ENCODE data around the gene UBE2L5. TPM values are rescaled to one million over a fixed set of nuclear protein-coding genes. Genes with fewer than 3 reads are reported as not detected.

UBE2L5 gene
- total RNA-seq, 2 experiments from 2014 or later, result 0.22 to 1.8 TPM

DNA sequence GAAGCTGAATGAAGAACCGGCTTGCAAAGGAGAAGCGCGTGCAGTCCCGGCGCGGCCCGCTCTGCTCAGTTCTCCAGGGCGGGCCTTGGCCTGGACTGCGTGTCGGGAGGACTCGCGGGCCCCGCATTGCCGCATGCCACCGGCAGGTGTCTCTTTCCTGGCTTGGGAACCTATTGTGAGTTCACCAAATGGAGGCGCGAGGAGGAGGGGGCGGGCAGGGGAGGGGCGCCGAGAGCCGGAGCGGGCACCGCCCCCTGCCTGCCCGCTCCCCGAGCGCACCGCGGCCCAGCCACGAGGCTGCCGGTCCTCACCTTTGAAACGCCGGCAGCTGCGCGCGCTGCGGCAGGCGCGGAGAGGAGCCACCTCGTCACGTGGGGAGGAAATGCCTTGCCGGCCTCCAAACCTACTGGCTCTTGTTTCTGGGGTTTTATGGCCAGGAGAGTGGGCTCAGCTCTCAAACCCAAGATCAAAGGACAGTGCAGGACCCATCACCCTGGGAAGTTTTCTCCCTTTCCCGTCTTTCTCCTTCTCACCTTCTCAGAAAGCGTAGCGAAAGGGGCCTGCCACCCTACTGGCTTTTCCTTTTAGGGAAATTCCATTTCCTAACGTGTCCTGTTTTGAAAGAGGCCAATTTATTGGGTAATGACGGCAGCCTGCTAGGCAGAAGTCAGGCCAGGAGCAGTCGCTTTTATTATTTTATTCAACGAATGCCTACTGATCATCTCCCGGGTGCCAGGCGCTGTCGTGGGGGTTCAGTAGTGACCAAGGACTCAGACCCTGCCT is 13.8 kb upstream of the UBE2L5 start:
- POLR2A ChIA-PET, result interaction anchor here (0.7 kb wide), 1 partner anchor 57 kb away, joined by 3 read pairs; the partner anchor contains the start of gene HMGB1
- intact Hi-C loops (cut with micrococcal nuclease; ENCODE audit: unreplicated experiment), result loop anchor here (1.0 kb wide), 1 partner anchor 37 kb away; no protein-coding TSS in a partner anchor
- BruUV-seq (replicated peaks), result no TSS peak

DNA sequence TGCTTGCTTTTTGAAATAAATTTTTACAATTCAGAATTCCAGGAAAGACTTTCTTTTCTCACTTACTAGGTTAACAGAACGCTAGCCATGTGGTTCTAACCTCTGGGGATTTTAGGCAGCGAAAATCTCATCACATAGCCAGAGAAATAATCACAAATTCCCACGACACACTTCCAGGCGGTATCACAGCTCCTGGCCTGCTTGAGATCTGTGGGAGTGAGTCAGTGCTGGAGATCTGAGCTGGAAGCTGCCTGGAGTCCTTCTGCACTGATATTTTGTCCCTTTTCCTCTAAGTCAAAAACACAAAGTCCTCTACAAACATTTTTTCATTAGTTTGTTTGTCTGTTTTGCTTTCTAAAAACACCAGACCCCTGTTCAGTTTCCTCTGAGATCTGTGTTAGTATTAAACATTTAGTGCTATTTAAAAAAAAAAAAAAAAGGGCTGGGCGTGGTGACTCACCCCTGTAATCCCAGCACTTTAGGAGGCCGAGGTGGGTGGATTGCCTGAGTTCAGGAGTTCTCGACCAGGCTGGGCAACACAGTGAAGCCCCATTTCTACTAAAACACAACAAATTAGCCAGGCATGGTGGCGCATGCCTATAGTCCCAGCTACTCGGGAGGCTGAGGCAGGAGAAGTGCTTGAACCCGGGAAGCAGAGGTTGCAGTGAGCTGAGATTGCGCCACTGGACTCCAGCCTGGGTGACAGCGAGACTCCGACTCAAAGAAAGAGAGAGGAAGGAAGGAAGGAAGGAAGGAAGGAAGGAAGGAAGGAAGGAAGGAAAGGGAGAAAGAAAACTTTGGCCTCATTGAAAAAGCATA is 12.2 kb upstream of the UBE2L5 start:
- no peak overlapping the region for H3K27ac ChIP-seq (ENCODE audit: low read depth, low read length, poor library complexity, severe bottlenecking)
- no peak for TF ChIP-seq EZH2phosphoT487 (IDR thresholded peaks at IDR 0.05; ENCODE audit: borderline replicate concordance, low read depth, low read length)
- TF ChIP-seq, protein P1, sequence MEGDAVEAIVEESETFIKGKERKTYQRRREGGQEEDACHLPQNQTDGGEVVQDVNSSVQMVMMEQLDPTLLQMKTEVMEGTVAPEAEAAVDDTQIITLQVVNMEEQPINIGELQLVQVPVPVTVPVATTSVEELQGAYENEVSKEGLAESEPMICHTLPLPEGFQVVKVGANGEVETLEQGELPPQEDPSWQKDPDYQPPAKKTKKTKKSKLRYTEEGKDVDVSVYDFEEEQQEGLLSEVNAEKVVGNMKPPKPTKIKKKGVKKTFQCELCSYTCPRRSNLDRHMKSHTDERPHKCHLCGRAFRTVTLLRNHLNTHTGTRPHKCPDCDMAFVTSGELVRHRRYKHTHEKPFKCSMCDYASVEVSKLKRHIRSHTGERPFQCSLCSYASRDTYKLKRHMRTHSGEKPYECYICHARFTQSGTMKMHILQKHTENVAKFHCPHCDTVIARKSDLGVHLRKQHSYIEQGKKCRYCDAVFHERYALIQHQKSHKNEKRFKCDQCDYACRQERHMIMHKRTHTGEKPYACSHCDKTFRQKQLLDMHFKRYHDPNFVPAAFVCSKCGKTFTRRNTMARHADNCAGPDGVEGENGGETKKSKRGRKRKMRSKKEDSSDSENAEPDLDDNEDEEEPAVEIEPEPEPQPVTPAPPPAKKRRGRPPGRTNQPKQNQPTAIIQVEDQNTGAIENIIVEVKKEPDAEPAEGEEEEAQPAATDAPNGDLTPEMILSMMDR (conservative IDR thresholded peaks at IDR 0.05; ENCODE audit: low read length), result no peak
- intact Hi-C loops (cut with micrococcal nuclease; ENCODE audit: unreplicated experiment), result no loop called here
- H3K9me3 ChIP-seq (ENCODE audit: low read length), result no peaks in the 10 kb centered on the region
- H3K4me3 ChIP-seq (ENCODE audit: low read depth, low read length, poor library complexity, severe bottlenecking), result no peak overlapping the region
- no peaks in the 10 kb centered on the region for H3K79me2 ChIP-seq (ENCODE audit: insufficient read depth, low read depth, low read length)
- no peaks in the 10 kb centered on the region for H3K36me3 ChIP-seq (ENCODE audit: insufficient read depth, low read length)
- BruUV-seq (replicated peaks), result no TSS peak
- H3K9me2 ChIP-seq (ENCODE audit: insufficient read depth, low read length), result no peaks in the 10 kb centered on the region
- ChIA-PET POLR2A (interaction anchor here (0.7 to 1.1 kb wide), 3 partner anchors 15 to 33 kb away, joined by 3 read pairs; no protein-coding TSS in a partner anchor), CTCF (ENCODE audit: unreplicated experiment) (no interaction called here)
- peaks cover 71% of the 10 kb centered on the region for H3K4me1 ChIP-seq (ENCODE audit: insufficient read depth, low read length, poor library complexity, severe bottlenecking)
- DNase-seq (ENCODE audit: low spot score), result no peak
- no peak overlapping the region for H3K4me2 ChIP-seq (ENCODE audit: low read length)
- no peak overlapping the region for H2AFZ ChIP-seq (ENCODE audit: low read length)
- no peaks in the 10 kb centered on the region for H4K20me1 ChIP-seq (ENCODE audit: insufficient read depth, low read length)

More for the DNA sequence above, 13.8 kb upstream of the UBE2L5 start:
- Histone ChIP-seq H4K20me1 (ENCODE audit: insufficient read depth, low read length) (no peaks in the 10 kb centered on the region), H3K4me2 (ENCODE audit: low read length) (peak overlapping the region; percentile 32), H3K79me2 (ENCODE audit: insufficient read depth, low read depth, low read length) (no peaks in the 10 kb centered on the region), H3K9me3 (ENCODE audit: low read length) (no peaks in the 10 kb centered on the region), H2AFZ (ENCODE audit: low read length) (peak overlapping the region; percentile 56; the same call in 1 of the 2 replicates), H3K4me3 (ENCODE audit: low read depth, low read length, poor library complexity, severe bottlenecking) (no peak overlapping the region), H3K36me3 (ENCODE audit: insufficient read depth, low read length) (no peaks in the 10 kb centered on the region), H3K9me2 (ENCODE audit: insufficient read depth, low read length) (no peaks in the 10 kb centered on the region), H3K4me1 (ENCODE audit: insufficient read depth, low read length, poor library complexity, severe bottlenecking) (peaks cover 57% of the 10 kb centered on the region), H3K27ac (ENCODE audit: low read depth, low read length, poor library complexity, severe bottlenecking) (peak overlapping the region; percentile 26)
- TF ChIP-seq EZH2phosphoT487 (IDR thresholded peaks at IDR 0.05; ENCODE audit: borderline replicate concordance, low read depth, low read length), result no peak
- TF ChIP-seq, protein P1 (conservative IDR thresholded peaks at IDR 0.05; ENCODE audit: low read length), result peak; percentile 72
- DNase-seq (ENCODE audit: low spot score), result peak; percentile 88
- CTCF ChIA-PET (ENCODE audit: unreplicated experiment), result no interaction called here

All from OCI-LY7 (cell line).